Nephron progenitor cell (in vitro differentiated cells): ENCODE measurements around the gene NKX6-2.

ENCODE experiments used
- DNase-seq: peaks from one replicate; pipeline ENCODE4 v3.0.0; 2021
- H3K27ac Mint-ChIP-seq: 2 replicates; pipeline ENCODE4 v1.8.0; 2021; ENCODE audit warnings: mild to moderate bottlenecking, moderate library complexity, mixed read lengths
- H3K27me3 Mint-ChIP-seq: 2 replicates; pipeline ENCODE4 v1.8.0; 2021; ENCODE audit warnings: mild to moderate bottlenecking, low read depth, mixed read lengths; ENCODE audit not compliant: poor library complexity
- H3K36me3 Mint-ChIP-seq: 2 replicates; pipeline ENCODE4 v1.8.0; 2021; ENCODE audit warnings: low read depth, mixed read lengths
- H3K4me1 Mint-ChIP-seq: 2 replicates; pipeline ENCODE4 v1.8.0; 2021; ENCODE audit warnings: mixed read lengths
- H3K4me3 Mint-ChIP-seq: 2 replicates; pipeline ENCODE4 v1.8.0; 2021; ENCODE audit warnings: mild to moderate bottlenecking, moderate library complexity, mixed read lengths
- H3K9me3 Mint-ChIP-seq: 2 replicates; pipeline ENCODE4 v1.8.0; 2021; ENCODE audit warnings: mild to moderate bottlenecking, moderate library complexity, mixed read lengths
- TF ChIP-seq, protein P1 (sequence below): fragments of 200-600 bp; sonication (generic); IDR thresholded peaks from 2 replicates; pipeline ENCODE4 v1.5.0; 2021; ENCODE audit warnings: antibody characterized with exemption

NKX6-2 gene

DNA sequence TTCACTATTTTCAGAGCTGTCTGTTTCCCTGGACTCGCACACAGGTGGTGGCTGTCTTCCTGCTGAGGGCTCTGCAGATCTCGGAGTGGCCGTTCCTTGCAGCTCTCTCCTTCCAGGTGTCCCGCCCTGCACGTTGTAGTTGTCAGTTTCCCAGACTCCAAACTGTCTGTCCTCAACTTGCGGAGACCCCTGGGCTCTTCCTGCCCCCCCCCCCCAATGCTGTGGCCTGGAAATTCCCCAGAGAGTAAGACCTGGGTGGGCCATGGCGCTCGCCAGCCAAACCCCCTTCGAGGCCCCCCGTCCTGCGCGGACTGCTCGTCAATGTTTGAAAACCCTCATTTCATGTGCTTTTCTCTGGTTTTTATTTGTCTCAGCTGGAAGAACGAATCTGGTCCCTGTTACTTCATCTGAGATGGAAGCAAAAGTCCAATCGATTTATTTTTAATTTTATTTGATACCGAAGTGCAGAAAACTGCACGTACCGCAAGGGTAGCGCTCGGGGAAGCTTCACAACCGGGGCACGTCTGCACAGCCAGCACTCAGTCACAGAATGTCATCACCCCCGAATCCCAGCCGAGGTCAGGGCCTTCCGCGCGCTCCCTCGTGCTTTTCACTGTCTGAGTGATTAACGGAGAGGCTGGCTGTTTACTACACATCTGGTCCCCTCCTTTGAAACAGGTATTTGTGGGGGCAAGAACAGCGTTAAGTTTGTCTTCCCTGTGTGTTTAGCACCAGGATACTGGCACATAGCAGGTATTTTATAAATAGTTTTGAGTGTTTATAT lies 46.4 kb upstream of the NKX6-2 start:
- peaks cover 23% of the 10 kb centered on the region for H3K9me3 Mint-ChIP-seq
- no peak overlapping the region for H3K4me3 Mint-ChIP-seq
- peaks cover 12% of the 10 kb centered on the region for H3K4me1 Mint-ChIP-seq
- DNase-seq: no peak
- H3K27me3 Mint-ChIP-seq: peaks cover 41% of the 10 kb centered on the region
- TF ChIP-seq, protein P1, sequence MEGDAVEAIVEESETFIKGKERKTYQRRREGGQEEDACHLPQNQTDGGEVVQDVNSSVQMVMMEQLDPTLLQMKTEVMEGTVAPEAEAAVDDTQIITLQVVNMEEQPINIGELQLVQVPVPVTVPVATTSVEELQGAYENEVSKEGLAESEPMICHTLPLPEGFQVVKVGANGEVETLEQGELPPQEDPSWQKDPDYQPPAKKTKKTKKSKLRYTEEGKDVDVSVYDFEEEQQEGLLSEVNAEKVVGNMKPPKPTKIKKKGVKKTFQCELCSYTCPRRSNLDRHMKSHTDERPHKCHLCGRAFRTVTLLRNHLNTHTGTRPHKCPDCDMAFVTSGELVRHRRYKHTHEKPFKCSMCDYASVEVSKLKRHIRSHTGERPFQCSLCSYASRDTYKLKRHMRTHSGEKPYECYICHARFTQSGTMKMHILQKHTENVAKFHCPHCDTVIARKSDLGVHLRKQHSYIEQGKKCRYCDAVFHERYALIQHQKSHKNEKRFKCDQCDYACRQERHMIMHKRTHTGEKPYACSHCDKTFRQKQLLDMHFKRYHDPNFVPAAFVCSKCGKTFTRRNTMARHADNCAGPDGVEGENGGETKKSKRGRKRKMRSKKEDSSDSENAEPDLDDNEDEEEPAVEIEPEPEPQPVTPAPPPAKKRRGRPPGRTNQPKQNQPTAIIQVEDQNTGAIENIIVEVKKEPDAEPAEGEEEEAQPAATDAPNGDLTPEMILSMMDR: no peak
- no peak overlapping the region for H3K27ac Mint-ChIP-seq
- H3K36me3 Mint-ChIP-seq: peaks cover 7% of the 10 kb centered on the region

DNA sequence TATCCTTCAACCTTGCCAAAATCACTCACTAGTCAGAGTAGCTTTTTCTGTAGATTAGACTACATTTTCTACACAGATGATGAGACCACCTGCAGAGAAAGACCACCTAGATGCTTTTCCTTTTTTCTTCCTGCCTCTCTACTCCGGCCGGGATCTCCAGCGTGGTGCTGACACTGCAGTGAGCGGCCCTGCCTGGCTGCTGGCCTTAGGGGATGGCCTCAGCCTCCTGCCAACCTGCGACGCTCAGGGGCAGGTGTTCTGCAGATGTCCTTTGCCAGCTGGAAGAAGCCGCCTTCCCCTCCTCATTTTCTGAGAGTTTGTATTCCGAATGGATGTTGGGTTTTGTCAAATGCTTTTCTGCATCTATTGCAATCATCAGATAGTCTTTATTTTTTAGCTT lies 43.5 kb upstream of the NKX6-2 start:
- TF ChIP-seq, protein P1: no peak
- H3K4me1 Mint-ChIP-seq: peaks cover 12% of the 10 kb centered on the region
- no peak for DNase-seq
- H3K27ac Mint-ChIP-seq: no peak overlapping the region
- peaks cover 38% of the 10 kb centered on the region for H3K27me3 Mint-ChIP-seq
- H3K36me3 Mint-ChIP-seq: peaks cover 7% of the 10 kb centered on the region
- H3K9me3 Mint-ChIP-seq: peaks cover 32% of the 10 kb centered on the region
- H3K4me3 Mint-ChIP-seq: no peak overlapping the region

DNA sequence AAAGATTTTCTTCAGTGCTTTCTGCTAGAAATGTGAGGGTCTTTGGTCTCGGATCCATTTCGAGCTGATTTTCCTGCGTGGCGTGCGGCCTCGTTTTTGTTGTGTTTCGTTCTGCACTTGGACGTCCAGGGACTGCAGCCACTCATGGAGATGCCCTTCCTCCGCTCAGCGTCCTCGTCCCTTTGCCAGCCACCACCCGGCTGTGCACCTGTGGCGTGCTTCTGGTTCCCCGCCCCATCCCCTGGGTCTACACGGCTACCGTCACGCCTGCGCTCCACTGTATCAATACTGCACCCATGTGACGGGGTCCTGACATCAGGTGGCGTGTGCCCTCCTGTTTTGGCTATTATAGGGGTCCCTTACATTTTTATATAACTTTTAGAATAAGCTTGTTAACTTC lies 42.7 kb upstream of the NKX6-2 start:
- Mint-ChIP-seq H3K4me1 (peaks cover 12% of the 10 kb centered on the region), H3K36me3 (peaks cover 7% of the 10 kb centered on the region), H3K27me3 (peaks cover 38% of the 10 kb centered on the region), H3K9me3 (peaks cover 32% of the 10 kb centered on the region), H3K4me3 (no peak overlapping the region), H3K27ac (no peak overlapping the region)
- TF ChIP-seq, protein P1: no peak
- DNase-seq: no peak

DNA sequence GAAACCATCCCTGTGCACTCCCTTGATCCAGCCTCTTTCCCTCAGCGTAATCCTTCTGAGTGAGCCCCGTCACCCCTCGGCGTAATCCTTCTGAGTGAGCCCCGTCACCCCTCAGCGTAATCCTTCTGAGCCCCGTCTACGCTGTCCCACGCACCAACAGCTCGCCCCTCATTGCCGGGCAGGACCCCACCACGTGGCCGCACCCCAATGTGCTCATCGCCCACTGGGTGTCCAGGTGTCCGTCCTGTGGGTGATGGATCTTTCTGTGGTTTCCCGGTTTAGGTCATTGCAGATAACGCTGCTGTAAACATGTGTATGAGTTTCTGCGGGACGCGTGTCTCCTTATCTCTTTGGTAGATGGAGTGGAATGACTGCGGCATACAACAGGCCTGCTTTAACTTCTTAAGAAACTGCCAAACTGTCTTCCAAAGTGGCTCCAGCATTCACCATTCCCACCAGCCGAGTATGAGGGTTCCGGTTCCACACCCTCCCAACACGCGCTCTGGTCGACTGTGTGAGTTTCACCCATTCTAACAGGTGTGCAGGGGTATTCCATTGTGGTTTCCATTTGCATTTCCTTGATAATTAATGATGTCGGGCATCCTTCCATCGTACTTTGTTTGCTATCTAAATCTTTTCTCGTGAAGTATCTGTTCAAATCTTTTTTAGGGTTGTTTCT lies 42.1 kb upstream of the NKX6-2 start:
- no peak for DNase-seq
- no peak overlapping the region for H3K27ac Mint-ChIP-seq
- H3K4me3 Mint-ChIP-seq: no peak overlapping the region
- peaks cover 32% of the 10 kb centered on the region for H3K9me3 Mint-ChIP-seq
- peaks cover 38% of the 10 kb centered on the region for H3K27me3 Mint-ChIP-seq
- peaks cover 12% of the 10 kb centered on the region for H3K4me1 Mint-ChIP-seq
- TF ChIP-seq, protein P1: no peak
- peaks cover 7% of the 10 kb centered on the region for H3K36me3 Mint-ChIP-seq

DNA sequence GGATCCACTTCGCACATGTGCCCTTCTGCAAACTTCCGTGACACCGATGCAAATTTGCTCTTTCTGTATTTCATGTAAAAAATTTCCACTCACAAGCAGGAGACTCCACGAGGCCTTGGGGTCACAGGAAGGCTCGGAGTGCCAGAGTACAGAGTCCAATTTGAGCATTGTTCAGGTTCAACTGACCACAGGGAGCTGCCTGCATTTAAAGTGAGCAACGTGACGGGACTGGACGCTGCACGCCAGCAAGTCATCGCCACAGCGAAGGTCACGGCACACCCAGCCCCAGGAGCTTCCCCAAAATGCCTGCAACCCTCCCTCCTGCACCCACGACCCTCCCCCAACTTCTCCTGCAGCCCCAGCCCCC lies 41.5 kb upstream of the NKX6-2 start:
- no peak overlapping the region for H3K27ac Mint-ChIP-seq
- no peak overlapping the region for H3K4me3 Mint-ChIP-seq
- peaks cover 32% of the 10 kb centered on the region for H3K9me3 Mint-ChIP-seq
- peaks cover 6% of the 10 kb centered on the region for H3K4me1 Mint-ChIP-seq
- peaks cover 36% of the 10 kb centered on the region for H3K27me3 Mint-ChIP-seq
- TF ChIP-seq, protein P1: no peak
- DNase-seq: no peak
- peaks cover 7% of the 10 kb centered on the region for H3K36me3 Mint-ChIP-seq
